ENCODE results near the gene FAM20B.

The FAM20B gene

DNA sequence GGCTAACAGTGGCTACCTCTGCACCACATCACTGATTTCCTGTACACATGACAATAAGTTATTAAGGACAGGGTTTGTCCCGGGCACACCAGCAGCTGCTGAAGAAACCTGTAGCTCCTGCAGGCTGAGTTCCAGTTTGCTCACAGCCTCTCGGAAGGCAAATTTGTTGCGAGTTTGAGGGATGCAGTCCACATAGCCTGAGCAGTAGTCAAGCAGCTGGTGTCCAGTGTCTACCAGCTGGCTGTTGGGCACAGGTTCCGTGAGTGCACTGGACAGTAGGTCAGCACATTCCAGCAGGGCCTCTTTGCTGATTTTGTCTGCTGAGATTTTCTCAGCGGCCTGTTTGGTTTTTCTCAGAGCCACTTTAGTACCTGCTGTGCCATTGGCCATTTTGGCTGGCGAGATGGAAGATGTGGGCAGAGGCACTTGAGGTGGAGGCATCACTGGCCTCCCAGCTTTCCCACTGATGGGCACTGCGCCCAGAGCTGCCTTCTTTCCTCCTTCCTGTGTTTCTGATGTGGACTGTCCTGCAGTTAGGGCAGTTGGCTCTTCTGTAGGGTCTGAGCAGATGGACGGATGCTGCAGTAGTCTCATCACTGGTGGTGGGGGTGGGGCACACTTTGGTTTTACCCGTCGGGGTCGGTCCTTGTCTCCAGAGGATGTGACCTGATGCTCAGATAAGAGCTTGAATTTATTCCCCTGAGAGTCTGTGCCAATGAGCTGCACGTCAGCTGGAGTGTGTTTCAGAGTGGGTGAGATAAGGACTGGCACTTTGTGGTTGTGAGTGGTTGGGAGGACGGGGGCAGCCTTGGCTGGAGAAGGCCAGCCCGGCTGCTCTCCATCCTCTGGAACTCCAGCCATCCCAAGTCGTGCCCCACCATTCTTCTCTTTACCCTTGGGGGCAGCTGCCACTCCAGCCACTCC lies 82.3 kb downstream of the FAM20B start:
- TF ChIP-seq, protein P1, sequence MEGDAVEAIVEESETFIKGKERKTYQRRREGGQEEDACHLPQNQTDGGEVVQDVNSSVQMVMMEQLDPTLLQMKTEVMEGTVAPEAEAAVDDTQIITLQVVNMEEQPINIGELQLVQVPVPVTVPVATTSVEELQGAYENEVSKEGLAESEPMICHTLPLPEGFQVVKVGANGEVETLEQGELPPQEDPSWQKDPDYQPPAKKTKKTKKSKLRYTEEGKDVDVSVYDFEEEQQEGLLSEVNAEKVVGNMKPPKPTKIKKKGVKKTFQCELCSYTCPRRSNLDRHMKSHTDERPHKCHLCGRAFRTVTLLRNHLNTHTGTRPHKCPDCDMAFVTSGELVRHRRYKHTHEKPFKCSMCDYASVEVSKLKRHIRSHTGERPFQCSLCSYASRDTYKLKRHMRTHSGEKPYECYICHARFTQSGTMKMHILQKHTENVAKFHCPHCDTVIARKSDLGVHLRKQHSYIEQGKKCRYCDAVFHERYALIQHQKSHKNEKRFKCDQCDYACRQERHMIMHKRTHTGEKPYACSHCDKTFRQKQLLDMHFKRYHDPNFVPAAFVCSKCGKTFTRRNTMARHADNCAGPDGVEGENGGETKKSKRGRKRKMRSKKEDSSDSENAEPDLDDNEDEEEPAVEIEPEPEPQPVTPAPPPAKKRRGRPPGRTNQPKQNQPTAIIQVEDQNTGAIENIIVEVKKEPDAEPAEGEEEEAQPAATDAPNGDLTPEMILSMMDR (IDR thresholded peaks at IDR 0.05; ENCODE audit: extremely low read depth, insufficient read depth, missing control alignments), result no peak
- in situ Hi-C loops (cut with MboI; ENCODE audit: low pct_unique_long_range_greater_than_20kb, low sequenced_read_pairs, unreplicated experiment), result no loop called here
- no peak for DNase-seq (ENCODE audit: low spot score)

- no peak for DNase-seq (ENCODE audit: low spot score)
- TF ChIP-seq, protein P1 (IDR thresholded peaks at IDR 0.05; ENCODE audit: extremely low read depth, insufficient read depth, missing control alignments), result no peak
- in situ Hi-C loops (cut with MboI; ENCODE audit: low pct_unique_long_range_greater_than_20kb, low sequenced_read_pairs, unreplicated experiment), result no loop called here
Measured at GRCh38 chr1:179108644-179109043, 83.0 kb downstream of the FAM20B start.

DNA sequence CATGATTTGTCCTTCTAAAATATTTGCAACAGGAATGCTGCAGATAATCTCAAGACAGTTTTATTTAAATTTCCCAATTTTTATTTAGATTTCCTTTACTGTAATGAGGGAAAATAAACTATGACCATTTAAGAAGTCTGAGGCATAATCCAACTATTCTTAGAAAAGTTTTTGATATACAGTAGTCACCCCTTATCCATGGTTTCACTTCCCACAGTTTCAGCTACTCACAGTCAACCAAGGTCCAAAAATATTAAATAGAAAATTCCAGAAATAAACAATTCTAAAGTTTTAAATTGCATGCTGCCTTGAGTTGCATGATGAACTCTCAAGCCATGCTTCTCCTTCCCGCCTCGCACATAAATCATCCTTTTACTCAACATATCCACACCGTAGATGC lies 89.5 kb downstream of the FAM20B start:
- no peak for DNase-seq (ENCODE audit: low spot score)
- in situ Hi-C loops (cut with MboI; ENCODE audit: low pct_unique_long_range_greater_than_20kb, low sequenced_read_pairs, unreplicated experiment), result no loop called here
- TF ChIP-seq, protein P1 (IDR thresholded peaks at IDR 0.05; ENCODE audit: extremely low read depth, insufficient read depth, missing control alignments), result no peak

- in situ Hi-C loops (cut with MboI; ENCODE audit: low pct_unique_long_range_greater_than_20kb, low sequenced_read_pairs, unreplicated experiment), result no loop called here
- TF ChIP-seq, protein P1 (IDR thresholded peaks at IDR 0.05; ENCODE audit: extremely low read depth, insufficient read depth, missing control alignments), result no peak
- DNase-seq (ENCODE audit: low spot score), result no peak
Measured at GRCh38 chr1:179119513-179119912, 93.8 kb downstream of the FAM20B start.

DNA sequence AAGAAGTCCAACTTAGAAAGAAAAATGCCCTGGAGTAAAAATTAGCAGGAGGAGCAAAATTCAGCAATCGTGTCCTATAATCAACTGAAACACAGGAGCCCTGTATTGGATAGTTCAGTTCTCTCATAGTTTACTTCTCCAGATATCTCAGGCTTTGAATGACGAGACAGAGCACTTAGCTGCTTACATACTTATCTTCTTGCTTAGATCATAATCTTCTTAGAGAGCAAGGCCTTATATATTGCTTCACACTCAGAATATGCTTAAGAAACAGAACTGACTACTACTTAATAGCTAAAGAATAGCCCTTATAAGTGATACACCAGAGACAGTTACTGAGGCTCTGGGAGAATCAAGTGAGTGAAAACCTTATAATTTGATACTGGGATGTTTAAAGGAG lies 95.0 kb downstream of the FAM20B start:
- TF ChIP-seq, protein P1 (IDR thresholded peaks at IDR 0.05; ENCODE audit: extremely low read depth, insufficient read depth, missing control alignments), result no peak
- no peak for DNase-seq (ENCODE audit: low spot score)
- in situ Hi-C loops (cut with MboI; ENCODE audit: low pct_unique_long_range_greater_than_20kb, low sequenced_read_pairs, unreplicated experiment), result no loop called here

DNA sequence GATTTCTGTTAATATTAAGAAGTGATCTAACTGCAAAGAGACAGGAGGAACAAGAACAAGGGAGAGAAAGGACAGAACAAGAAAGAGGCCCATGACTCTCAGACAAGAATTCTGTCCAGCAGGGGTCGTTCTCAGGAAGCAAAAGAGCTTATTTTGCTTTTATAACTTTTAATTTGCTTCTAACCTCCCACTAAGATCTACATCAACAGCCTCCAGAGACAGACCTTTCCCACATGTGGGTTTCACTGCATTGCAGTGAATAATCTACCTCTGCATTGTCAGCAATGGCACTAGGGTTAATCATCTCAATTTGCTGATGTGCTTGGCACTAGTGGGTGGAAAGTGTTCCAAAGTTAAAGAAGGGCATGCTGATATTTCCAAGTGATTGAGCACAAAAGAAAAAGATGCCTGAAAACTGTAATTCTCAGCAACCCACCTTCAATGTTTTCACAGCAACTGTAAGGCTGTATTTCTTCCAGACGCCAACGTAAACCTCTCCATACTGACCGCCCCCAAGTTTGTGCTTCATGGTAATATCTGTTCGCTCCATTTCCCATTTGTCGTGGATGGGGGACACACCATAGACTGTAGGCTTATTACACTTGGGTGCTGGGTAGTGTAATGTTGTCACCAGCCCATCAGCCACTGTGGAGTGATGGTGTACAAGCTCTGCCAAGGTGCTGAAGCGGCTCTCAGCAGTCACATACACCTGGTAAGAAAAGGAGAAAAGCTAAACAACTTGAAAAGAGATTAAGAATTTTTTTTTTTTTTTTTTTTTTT lies 95.7 kb downstream of the FAM20B start:
- TF ChIP-seq, protein P1 (IDR thresholded peaks at IDR 0.05; ENCODE audit: extremely low read depth, insufficient read depth, missing control alignments), result peak; percentile 56
- in situ Hi-C loops (cut with MboI; ENCODE audit: low pct_unique_long_range_greater_than_20kb, low sequenced_read_pairs, unreplicated experiment), result no loop called here
- DNase-seq (ENCODE audit: low spot score), result peak; percentile 54
